ENCODE results near the gene PRKAG2. TPM values are rescaled to one million over a fixed set of nuclear protein-coding genes. Genes with fewer than 3 reads are reported as not detected.

Gene PRKAG2
- total RNA-seq, 3 donors from 2014 or later: 32.3 to 56.6 (median 34.4) TPM

DNA sequence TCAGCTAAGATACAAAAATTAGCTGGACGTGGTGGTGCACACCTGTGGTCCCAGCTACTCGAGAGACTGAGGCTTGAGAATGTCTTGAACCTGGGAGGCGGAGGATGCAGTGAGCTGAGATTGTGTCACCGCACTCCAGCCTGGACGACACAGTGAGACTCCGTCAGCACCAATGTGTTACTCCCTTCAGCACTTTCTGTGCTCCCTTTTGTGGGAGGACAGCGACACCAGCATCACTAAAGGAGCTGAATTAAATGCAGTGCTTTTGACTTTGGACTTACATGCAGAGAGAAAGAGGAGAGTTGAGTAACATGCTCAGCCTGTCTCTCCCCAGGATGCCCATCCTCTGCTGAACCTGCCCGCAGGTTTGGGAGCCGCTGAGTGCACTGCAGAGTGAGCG, 265.0 kb downstream of the PRKAG2 start:
- intact Hi-C loops (cut with DNase I; ENCODE audit: low total_unique reads): no loop called here
- DNase-seq (ENCODE audit: low spot score in 2 of 2): no peak

GRCh38 chr7:151611041-151611440, 265.9 kb downstream of the PRKAG2 start:
- TF ChIP-seq, protein P1, sequence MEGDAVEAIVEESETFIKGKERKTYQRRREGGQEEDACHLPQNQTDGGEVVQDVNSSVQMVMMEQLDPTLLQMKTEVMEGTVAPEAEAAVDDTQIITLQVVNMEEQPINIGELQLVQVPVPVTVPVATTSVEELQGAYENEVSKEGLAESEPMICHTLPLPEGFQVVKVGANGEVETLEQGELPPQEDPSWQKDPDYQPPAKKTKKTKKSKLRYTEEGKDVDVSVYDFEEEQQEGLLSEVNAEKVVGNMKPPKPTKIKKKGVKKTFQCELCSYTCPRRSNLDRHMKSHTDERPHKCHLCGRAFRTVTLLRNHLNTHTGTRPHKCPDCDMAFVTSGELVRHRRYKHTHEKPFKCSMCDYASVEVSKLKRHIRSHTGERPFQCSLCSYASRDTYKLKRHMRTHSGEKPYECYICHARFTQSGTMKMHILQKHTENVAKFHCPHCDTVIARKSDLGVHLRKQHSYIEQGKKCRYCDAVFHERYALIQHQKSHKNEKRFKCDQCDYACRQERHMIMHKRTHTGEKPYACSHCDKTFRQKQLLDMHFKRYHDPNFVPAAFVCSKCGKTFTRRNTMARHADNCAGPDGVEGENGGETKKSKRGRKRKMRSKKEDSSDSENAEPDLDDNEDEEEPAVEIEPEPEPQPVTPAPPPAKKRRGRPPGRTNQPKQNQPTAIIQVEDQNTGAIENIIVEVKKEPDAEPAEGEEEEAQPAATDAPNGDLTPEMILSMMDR (IDR thresholded peaks at IDR 0.05): no peak
- TF ChIP-seq POLR2A (IDR thresholded peaks at IDR 0.05): no peak
- no peak for TF ChIP-seq POLR2AphosphoS5 (IDR thresholded peaks at IDR 0.05)
- no peak for DNase-seq (ENCODE audit: low spot score in 2 of 2)
- Histone ChIP-seq H3K9me3 (no peaks in the 10 kb centered on the region), H3K36me3 (no peaks in the 10 kb centered on the region), H3K4me3 (no peak overlapping the region), H3K27ac (no peak overlapping the region), H3K27me3 (no peaks in the 10 kb centered on the region), H3K4me1 (no peaks in the 10 kb centered on the region)
- intact Hi-C loops (cut with DNase I; ENCODE audit: low total_unique reads): no loop called here

More for the DNA sequence above, 265.0 kb downstream of the PRKAG2 start:
- no peaks in the 10 kb centered on the region for H3K9me3 ChIP-seq
- no peak overlapping the region for H3K4me3 ChIP-seq
- H3K27ac ChIP-seq: no peak overlapping the region
- TF ChIP-seq, protein P1 (IDR thresholded peaks at IDR 0.05): no peak
- no peak for TF ChIP-seq POLR2AphosphoS5 (IDR thresholded peaks at IDR 0.05)
- TF ChIP-seq POLR2A (IDR thresholded peaks at IDR 0.05): no peak
- H3K27me3 ChIP-seq: no peaks in the 10 kb centered on the region
- H3K4me1 ChIP-seq: no peaks in the 10 kb centered on the region
- H3K36me3 ChIP-seq: no peaks in the 10 kb centered on the region

- Histone ChIP-seq H3K27me3 (no peaks in the 10 kb centered on the region), H3K27ac (no peak overlapping the region), H3K9me3 (no peaks in the 10 kb centered on the region), H3K4me1 (no peaks in the 10 kb centered on the region), H3K4me3 (no peak overlapping the region), H3K36me3 (no peaks in the 10 kb centered on the region)
- no peak for DNase-seq (ENCODE audit: low spot score in 2 of 2)
- intact Hi-C loops (cut with DNase I; ENCODE audit: low total_unique reads): no loop called here
- TF ChIP-seq POLR2A (IDR thresholded peaks at IDR 0.05) (no peak), POLR2AphosphoS5 (IDR thresholded peaks at IDR 0.05) (no peak)
- TF ChIP-seq, protein P1 (IDR thresholded peaks at IDR 0.05): no peak
These were observed 268.8 kb downstream of the PRKAG2 start for GRCh38 chr7:151608031-151608551.

DNA sequence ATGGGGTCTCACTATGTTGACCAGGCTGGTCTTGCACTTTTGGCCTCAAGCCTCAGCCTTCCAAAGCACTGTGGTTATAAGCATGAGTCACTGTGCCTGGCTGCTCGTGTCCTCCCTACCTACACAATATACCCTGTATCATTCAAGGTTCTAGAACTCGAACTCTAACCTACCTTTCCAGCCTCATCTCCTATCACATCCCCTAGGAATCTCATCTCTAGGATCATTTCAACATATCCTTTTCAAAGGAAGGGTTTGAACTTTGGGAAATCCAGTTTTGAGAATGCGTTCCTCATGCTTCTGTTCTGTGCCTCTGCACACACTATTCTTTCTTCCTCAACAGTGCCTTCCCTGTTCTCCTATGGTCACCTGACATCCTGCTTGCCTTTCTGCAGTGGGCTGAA, 269.4 kb downstream of the PRKAG2 start:
- intact Hi-C loops (cut with DNase I; ENCODE audit: low total_unique reads): no loop called here
- no peak overlapping the region for H3K4me3 ChIP-seq

GRCh38 chr7:151603951-151604350, 273.0 kb downstream of the PRKAG2 start:
- Histone ChIP-seq H3K9me3 (no peaks in the 10 kb centered on the region), H3K36me3 (no peaks in the 10 kb centered on the region)
- TF ChIP-seq POLR2AphosphoS5 (IDR thresholded peaks at IDR 0.05): no peak
- TF ChIP-seq, protein P1 (IDR thresholded peaks at IDR 0.05): no peak
- TF ChIP-seq POLR2A (IDR thresholded peaks at IDR 0.05): no peak

More for the DNA sequence above, 269.4 kb downstream of the PRKAG2 start:
- H3K36me3 ChIP-seq: no peaks in the 10 kb centered on the region
- no peaks in the 10 kb centered on the region for H3K4me1 ChIP-seq
- TF ChIP-seq POLR2A (IDR thresholded peaks at IDR 0.05) (no peak), POLR2AphosphoS5 (IDR thresholded peaks at IDR 0.05) (no peak)
- TF ChIP-seq, protein P1 (IDR thresholded peaks at IDR 0.05): no peak
- no peaks in the 10 kb centered on the region for H3K27me3 ChIP-seq
- no peak overlapping the region for H3K27ac ChIP-seq
- no peaks in the 10 kb centered on the region for H3K9me3 ChIP-seq
- no peak for DNase-seq (ENCODE audit: low spot score in 2 of 2)

More at GRCh38 chr7:151603951-151604350, 273.0 kb downstream of the PRKAG2 start:
- H3K4me3 ChIP-seq: no peak overlapping the region
- peaks cover 0 to 3% of the 10 kb centered on the region in 2 donors for H3K4me1 ChIP-seq
- no peaks in the 10 kb centered on the region for H3K27me3 ChIP-seq
- intact Hi-C loops (cut with DNase I; ENCODE audit: low total_unique reads): no loop called here
- no peak overlapping the region for H3K27ac ChIP-seq
- DNase-seq (ENCODE audit: low spot score in 2 of 2): no peak

Data from breast epithelium (tissue), 4 donors.